Endothelial cell of umbilical vein (primary cell): ENCODE data around the gene CAMKK2. TPM values are rescaled to one million over a fixed set of nuclear protein-coding genes. Genes with fewer than 3 reads are reported as not detected.

Experiments used
- BruUV-seq: library from RNA; stranded (reverse); fragments of 400-500 nt; replicated peaks from 2 replicates; lab custom pipeline; 2021; lab: Mats Ljungman, UMichigan
- CTCF ChIA-PET: fragments of 300-600, 350-600 bp; sonication (Branson Sonifier 250); formaldehyde crosslinking; loops from one replicate; lab custom pipeline; 2021; ENCODE audit warnings: antibody characterized with exemption, inconsistent platforms; lab: Charles Lee
- POLR2A ChIA-PET: fragments of 300-600, 350-600 bp; sonication (Branson Sonifier 250); formaldehyde crosslinking; loops from one replicate; lab custom pipeline; 2021; ENCODE audit warnings: antibody characterized with exemption, inconsistent platforms; lab: Charles Lee
- DNase-seq: peaks from one replicate; pipeline ENCODE4 v3.0.0-alpha.2; 2011; ENCODE audit warnings: low read depth, low spot score
- FAIRE-seq: peaks from 2 replicates; lab custom pipeline; 2011; peaks lifted over from hg19 to GRCh38; lab: Jason Lieb, UNC
- H2AFZ ChIP-seq: 2 replicates; pipeline ENCODE4 v1.6.0; 2012; ENCODE audit warnings: low read depth, low read length, control low read depth, inconsistent platforms
- H3K27ac ChIP-seq: 2 replicates; pipeline ENCODE4 v1.5.1; 2011; ENCODE audit warnings: low read depth, mild to moderate bottlenecking, control low read depth, low read length, moderate library complexity; ENCODE audit not compliant: insufficient read depth
- H3K27me3 ChIP-seq, 2 experiments: 2 replicates each; pipeline versions ENCODE4 v1.6.0 to v1.6.1; 2011; ENCODE audit warnings: low read length in 2 of 2, mixed read lengths in 1 of 2; ENCODE audit not compliant: control insufficient read depth in 2 of 2, insufficient read depth in 2 of 2
- H3K36me3 ChIP-seq, 2 experiments: 2 replicates in 1 of 2; 3 replicates in 1 of 2; pipeline ENCODE4 v1.5.1; 2011; ENCODE audit warnings: low read length in 2 of 2, mild to moderate bottlenecking in 1 of 2, moderate library complexity in 1 of 2; ENCODE audit not compliant: control insufficient read depth in 2 of 2, insufficient read depth in 2 of 2; ENCODE audit errors: extremely low read depth in 1 of 2
- H3K4me1 ChIP-seq: 3 replicates; pipeline ENCODE4 v1.5.1; 2011; ENCODE audit warnings: mild to moderate bottlenecking, low read length; ENCODE audit not compliant: control insufficient read depth, insufficient read depth; ENCODE audit errors: extremely low read depth
- H3K4me2 ChIP-seq: 2 replicates; pipeline ENCODE4 v1.6.1; 2011; ENCODE audit warnings: low read length, control low read depth, mixed read lengths; ENCODE audit not compliant: insufficient read depth
- H3K4me3 ChIP-seq, 3 experiments: fragments of 200-600 bp in 1 of 3; sonication (generic), shearing (Covaris generic) in 1 of 3; replicated peaks in 1 of 3; 2 replicates each; pipeline ENCODE4 v1.5.1; 2011 to 2016; ENCODE audit warnings: control low read depth in 3 of 3, low read length in 3 of 3, mild to moderate bottlenecking in 2 of 3, inconsistent platforms in 1 of 3, low read depth in 1 of 3, moderate library complexity in 1 of 3; ENCODE audit not compliant: insufficient read depth in 1 of 3
- H3K79me2 ChIP-seq: 2 replicates; pipeline ENCODE4 v1.6.0; 2012; ENCODE audit warnings: low read length, inconsistent platforms; ENCODE audit not compliant: control insufficient read depth, insufficient read depth
- H3K9ac ChIP-seq: replicated peaks from 2 replicates; pipeline ENCODE3; 2011; ENCODE audit warnings: low read length, control low read depth; ENCODE audit not compliant: insufficient read depth; ENCODE audit errors: extremely low read depth
- H3K9me1 ChIP-seq: replicated peaks from 3 replicates; pipeline ENCODE4 v1.6.0; 2011; ENCODE audit warnings: mild to moderate bottlenecking, low read length; ENCODE audit not compliant: control insufficient read depth, insufficient read depth; ENCODE audit errors: extremely low read depth
- H3K9me3 ChIP-seq: replicated peaks from 2 replicates; pipeline ENCODE4 v1.5.1; 2012; ENCODE audit warnings: low read length, inconsistent platforms; ENCODE audit not compliant: control insufficient read depth, insufficient read depth
- H4K20me1 ChIP-seq: replicated peaks from 2 replicates; pipeline ENCODE3; 2011; ENCODE audit warnings: mild to moderate bottlenecking, low read length; ENCODE audit not compliant: control insufficient read depth, insufficient read depth; ENCODE audit errors: extremely low read depth
- EZH2 ChIP-seq: IDR thresholded peaks from 2 replicates; pipeline ENCODE4 v1.6.1; 2012; ENCODE audit warnings: borderline replicate concordance, low read depth, mild to moderate bottlenecking, moderate library complexity, low read length, inconsistent platforms; ENCODE audit not compliant: severe bottlenecking
- FOS ChIP-seq: IDR thresholded peaks from 2 replicates; pipeline ENCODE4 v1.6.1; 2011; ENCODE audit warnings: mild to moderate bottlenecking, low read length, moderate library complexity, borderline replicate concordance; ENCODE audit not compliant: insufficient read depth
- GATA2 ChIP-seq: IDR thresholded peaks from 2 replicates; pipeline ENCODE4 v1.7.0; 2011; ENCODE audit warnings: low read depth, mild to moderate bottlenecking, moderate library complexity, mixed read lengths, low read length; ENCODE audit not compliant: insufficient read length, insufficient read depth
- JUN ChIP-seq: IDR thresholded peaks from 2 replicates; pipeline ENCODE4 v1.6.1; 2011; ENCODE audit warnings: borderline replicate concordance, low read depth; ENCODE audit not compliant: insufficient read length, insufficient read depth
- MAX ChIP-seq: IDR thresholded peaks from 2 replicates; pipeline ENCODE4 v1.6.1; 2011; ENCODE audit not compliant: insufficient read depth, insufficient read length
- MYC ChIP-seq: IDR thresholded peaks from one replicate; pipeline ENCODE4 v1.6.1; 2011; ENCODE audit warnings: mild to moderate bottlenecking, low read depth, low read length
- POLR2A ChIP-seq: IDR thresholded peaks from 2 replicates; pipeline ENCODE4 v1.6.1; 2012; ENCODE audit warnings: low read depth, mild to moderate bottlenecking, control low read depth, low read length
- POLR2AphosphoS5 ChIP-seq: IDR thresholded peaks from 2 replicates; pipeline ENCODE4 v1.6.1; 2012; ENCODE audit warnings: low read depth, mild to moderate bottlenecking, control low read depth, low read length, moderate library complexity; ENCODE audit not compliant: insufficient read depth
- dilution Hi-C: fragments of 300-500 bp; cut with MboI; formaldehyde crosslinking; loops from one replicate; pipeline ENCODE4 v1.15.0; 2019; ENCODE audit warnings: low sequenced_read_pairs; ENCODE audit not compliant: extremely low pct_ligation_motif_present
- intact Hi-C: fragments of 100-400 bp; cut with micrococcal nuclease; formaldehyde crosslinking; loops from one replicate; pipeline ENCODE4 v1.10.0; 2022
- polyA plus RNA-seq, 4 experiments: library from polyadenylated mRNA; depleted of rRNA in 3 of 4; stranded (reverse) in 3 of 4; unstranded in 1 of 4; fragments of >200 nt; gene quantifications; 2 replicates each; pipeline versions ENCODE4 v1.2.1 to v1.2.3, GENCODE V29; 2011 to 2012; ENCODE audit warnings: missing spikeins in 1 of 4
- total RNA-seq: library from RNA; stranded (reverse); gene quantifications from 2 replicates; pipeline ENCODE4 v1.2.3, GENCODE V29; 2021
- TF ChIP-seq, protein P1 (sequence below), 2 donors: IDR thresholded peaks; 1 replicate in 1 of 2; 2 replicates in 1 of 2; pipeline ENCODE4 v1.5.1; 2011; ENCODE audit warnings: low read length in 2 of 2, mild to moderate bottlenecking in 2 of 2, moderate library complexity in 2 of 2, control low read depth in 1 of 2, inconsistent platforms in 1 of 2, low read depth in 1 of 2; ENCODE audit not compliant: insufficient read depth in 1 of 2; ENCODE audit errors: extremely low read depth in 1 of 2

Gene CAMKK2
- total and polyA plus RNA-seq, 2 donors (not counting 3 experiments of a cell fraction or from before 2014, with no cell fraction given) = 32.5 to 45.0 TPM

GRCh38 chr12:121246893-121247557, 49.5 kb downstream of the CAMKK2 start:
- dilution Hi-C loops = no loop called here
- no peaks in the 10 kb centered on the region for H3K27me3 ChIP-seq
- no peaks in the 10 kb centered on the region for H3K9me3 ChIP-seq
- H3K4me1 ChIP-seq = no peaks in the 10 kb centered on the region
- H3K4me3 ChIP-seq = no peak overlapping the region
- H3K79me2 ChIP-seq = no peaks in the 10 kb centered on the region
- H3K27ac ChIP-seq = no peak overlapping the region
- no peaks in the 10 kb centered on the region for H3K9me1 ChIP-seq
- no peak overlapping the region for H2AFZ ChIP-seq
- no peak overlapping the region for H3K4me2 ChIP-seq
- ChIA-PET POLR2A (no interaction called here), CTCF (no interaction called here)
- no TSS peak for BruUV-seq
- H4K20me1 ChIP-seq = no peaks in the 10 kb centered on the region
- intact Hi-C loops = loop anchor here (5.0 kb wide), 1 partner anchor 50 kb away; the partner anchor contains the start of gene CAMKK2
- TF ChIP-seq POLR2A = no peak
- TF ChIP-seq EZH2 = no peak
- no peak for TF ChIP-seq FOS
- TF ChIP-seq POLR2AphosphoS5 = no peak
- no peak for TF ChIP-seq GATA2
- no peak for TF ChIP-seq MYC
- TF ChIP-seq, protein P1, sequence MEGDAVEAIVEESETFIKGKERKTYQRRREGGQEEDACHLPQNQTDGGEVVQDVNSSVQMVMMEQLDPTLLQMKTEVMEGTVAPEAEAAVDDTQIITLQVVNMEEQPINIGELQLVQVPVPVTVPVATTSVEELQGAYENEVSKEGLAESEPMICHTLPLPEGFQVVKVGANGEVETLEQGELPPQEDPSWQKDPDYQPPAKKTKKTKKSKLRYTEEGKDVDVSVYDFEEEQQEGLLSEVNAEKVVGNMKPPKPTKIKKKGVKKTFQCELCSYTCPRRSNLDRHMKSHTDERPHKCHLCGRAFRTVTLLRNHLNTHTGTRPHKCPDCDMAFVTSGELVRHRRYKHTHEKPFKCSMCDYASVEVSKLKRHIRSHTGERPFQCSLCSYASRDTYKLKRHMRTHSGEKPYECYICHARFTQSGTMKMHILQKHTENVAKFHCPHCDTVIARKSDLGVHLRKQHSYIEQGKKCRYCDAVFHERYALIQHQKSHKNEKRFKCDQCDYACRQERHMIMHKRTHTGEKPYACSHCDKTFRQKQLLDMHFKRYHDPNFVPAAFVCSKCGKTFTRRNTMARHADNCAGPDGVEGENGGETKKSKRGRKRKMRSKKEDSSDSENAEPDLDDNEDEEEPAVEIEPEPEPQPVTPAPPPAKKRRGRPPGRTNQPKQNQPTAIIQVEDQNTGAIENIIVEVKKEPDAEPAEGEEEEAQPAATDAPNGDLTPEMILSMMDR (IDR thresholded peaks at IDR 0.05; ENCODE audit: extremely low read depth in 1 of 2, insufficient read depth in 1 of 2, low read depth in 1 of 2, low read length in 2 of 2) = no peak
- no peak for TF ChIP-seq MAX
- TF ChIP-seq JUN = no peak
- FAIRE-seq (no peak), DNase-seq (no peak)
- H3K36me3 ChIP-seq = peaks cover 0 to 36% of the 10 kb centered on the region in 2 experiments
- no peak overlapping the region for H3K9ac ChIP-seq
